Amniotic stem cell (primary cell): Measurements from ENCODE around the gene IL1RAPL1.
A peak's percentile ranks its signal among the peaks of the same experiment; 100 is the strongest.

ENCODE experiments used
- DNase-seq: peaks from one replicate; lab custom pipeline; 2025; lab: John Stamatoyannopoulos, UW

IL1RAPL1 gene

DNA sequence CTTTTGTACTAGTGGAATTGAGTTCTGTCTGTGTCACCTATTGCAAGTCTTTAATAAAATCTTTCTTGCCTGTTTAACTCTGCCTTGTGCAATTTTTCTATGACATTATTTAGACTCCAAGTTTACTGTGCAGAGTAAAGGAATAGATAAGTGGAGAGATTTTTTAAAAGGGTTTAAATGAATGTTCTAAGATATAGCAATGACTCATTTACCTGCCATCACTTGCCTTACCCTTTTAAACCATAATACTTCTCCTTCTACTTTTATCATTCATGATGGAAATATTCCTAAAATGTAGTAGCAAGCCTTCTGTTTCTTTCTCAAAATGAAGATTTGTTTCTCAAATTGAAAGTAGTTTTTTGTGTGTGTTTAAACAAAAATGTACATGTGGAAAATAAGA, 845.3 kb downstream of the IL1RAPL1 start:
- no peak for DNase-seq

DNA sequence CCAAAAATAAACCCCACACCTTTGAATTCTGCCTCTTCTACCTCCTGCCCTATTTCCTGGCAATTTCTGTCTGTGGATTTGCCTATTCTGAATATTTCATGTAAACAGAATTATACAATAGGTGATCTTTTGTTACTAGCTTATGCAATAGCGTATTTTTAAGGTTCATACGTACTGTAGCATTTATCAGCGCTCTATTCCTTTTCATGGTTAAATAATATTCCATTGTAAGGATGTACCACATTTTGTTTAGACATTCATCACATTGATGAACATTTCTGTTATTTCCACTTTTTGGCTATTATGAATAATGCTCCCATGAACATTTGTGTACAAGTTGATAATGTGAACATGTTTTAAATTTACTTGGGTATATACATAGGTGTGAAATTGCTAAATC, 847.7 kb downstream of the IL1RAPL1 start:
- DNase-seq: no peak

- no peak for DNase-seq
Observed at GRCh38 chrX:29435396-29435795, 848.1 kb downstream of the IL1RAPL1 start.

- DNase-seq: no peak
Observed at GRCh38 chrX:29447867-29448266, 860.6 kb downstream of the IL1RAPL1 start.

DNA sequence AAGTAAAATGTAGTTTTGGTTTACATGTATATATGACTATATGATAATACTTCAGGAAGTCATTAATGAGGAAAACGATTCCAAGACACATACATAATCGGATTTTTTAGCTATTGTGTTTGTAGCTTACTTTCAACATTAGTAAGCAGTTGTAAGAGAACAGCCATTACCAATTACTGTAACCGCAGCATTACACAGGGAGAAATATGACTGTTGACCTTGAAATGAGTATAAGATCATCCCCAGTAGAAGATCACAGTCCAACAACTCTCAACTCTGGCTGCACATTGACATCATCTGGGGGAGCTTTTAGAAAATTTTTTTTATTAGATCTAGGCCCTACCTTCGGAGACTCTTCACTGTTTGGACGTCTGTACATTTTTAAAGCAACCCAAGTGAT, 866.1 kb downstream of the IL1RAPL1 start:
- no peak for DNase-seq

GRCh38 chrX:29455702-29456101, 868.5 kb downstream of the IL1RAPL1 start:
- no peak for DNase-seq

- no peak for DNase-seq
Observed at GRCh38 chrX:29461039-29461438, 873.8 kb downstream of the IL1RAPL1 start.

DNA sequence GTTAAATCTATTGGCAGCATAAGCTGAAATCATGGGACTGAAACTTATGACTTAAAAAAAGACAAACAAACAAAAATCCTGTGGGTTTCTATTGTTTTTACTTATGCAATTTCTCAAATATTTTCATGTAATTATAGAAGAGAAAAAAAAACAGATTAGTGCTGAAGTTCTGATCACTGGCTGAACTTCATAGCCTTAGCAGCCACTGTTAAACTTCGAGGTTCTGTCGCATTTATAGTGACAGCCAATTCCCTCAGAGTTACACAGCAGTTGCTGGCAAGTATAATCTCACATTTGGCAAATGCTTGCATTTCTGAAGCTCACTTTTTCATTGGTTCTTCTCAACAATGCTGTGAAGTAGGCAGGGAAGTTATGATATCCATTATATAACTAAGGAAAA, 879.2 kb downstream of the IL1RAPL1 start:
- DNase-seq: no peak

- DNase-seq: no peak
Observed at GRCh38 chrX:29468911-29469494, 881.8 kb downstream of the IL1RAPL1 start.

GRCh38 chrX:29470030-29470429, 882.8 kb downstream of the IL1RAPL1 start:
- no peak for DNase-seq

DNA sequence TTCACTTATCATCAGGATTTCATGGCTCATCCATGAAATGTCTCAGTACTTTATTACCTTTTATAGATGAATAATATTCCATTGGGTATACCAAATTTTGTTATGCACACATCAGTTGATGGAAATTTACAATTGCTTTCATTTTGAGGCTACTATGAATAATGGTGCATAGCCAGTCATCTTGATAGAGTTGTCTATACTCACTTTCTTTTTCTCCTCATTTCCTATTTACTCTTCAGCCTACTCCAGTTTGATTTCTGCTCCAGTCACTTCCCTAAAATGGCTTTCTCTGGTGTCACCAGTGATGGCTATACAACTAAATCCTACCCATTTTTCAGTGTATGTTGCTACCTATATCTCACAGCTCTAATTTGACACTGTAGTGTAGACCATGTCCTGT, 884.6 kb downstream of the IL1RAPL1 start:
- DNase-seq: no peak

DNA sequence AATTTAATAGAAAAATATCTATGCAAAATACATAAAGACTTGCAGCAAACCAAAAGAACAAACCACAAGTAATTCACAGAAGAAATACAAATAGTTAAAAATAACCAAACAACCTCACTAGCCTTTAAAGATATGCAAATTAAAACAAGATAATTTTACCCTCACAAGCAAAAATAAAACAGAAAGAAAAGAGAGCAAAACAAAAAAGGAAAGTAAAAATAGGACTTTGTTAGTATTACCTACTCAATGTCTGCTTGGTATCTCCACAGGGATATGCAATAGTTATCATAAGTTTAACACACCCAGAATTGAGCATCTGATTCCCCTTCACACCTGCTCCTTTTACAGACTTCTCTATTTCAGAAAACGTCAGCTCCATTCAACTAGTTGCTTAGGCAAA, 890.6 kb downstream of the IL1RAPL1 start:
- no peak for DNase-seq

- DNase-seq: no peak
Observed at GRCh38 chrX:29478336-29479069, 891.3 kb downstream of the IL1RAPL1 start.

DNA sequence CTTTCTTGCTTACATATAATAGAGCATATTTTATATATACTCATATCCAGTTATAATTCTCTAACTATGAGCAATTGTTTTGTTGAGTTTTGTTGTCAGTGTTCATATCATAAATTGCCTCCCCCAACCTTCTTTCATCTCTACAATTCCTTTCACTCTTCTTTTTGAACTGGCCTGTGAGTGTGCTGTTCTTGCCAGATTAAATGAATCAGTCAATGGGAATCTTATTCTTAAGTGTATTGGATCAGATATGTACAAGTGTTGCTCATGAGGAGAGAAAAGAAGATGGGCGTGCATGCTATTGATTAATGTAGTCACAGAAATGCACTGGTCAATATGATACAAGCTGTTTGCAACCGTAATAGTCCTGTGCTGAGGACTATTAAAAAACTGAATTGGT, 900.0 kb downstream of the IL1RAPL1 start:
- no peak for DNase-seq

- no peak for DNase-seq
Observed at GRCh38 chrX:29487714-29488113, 900.5 kb downstream of the IL1RAPL1 start.

- no peak for DNase-seq
Observed at GRCh38 chrX:29488919-29489318, 901.7 kb downstream of the IL1RAPL1 start.

- no peak for DNase-seq
Observed at GRCh38 chrX:29490606-29491005, 903.4 kb downstream of the IL1RAPL1 start.

DNA sequence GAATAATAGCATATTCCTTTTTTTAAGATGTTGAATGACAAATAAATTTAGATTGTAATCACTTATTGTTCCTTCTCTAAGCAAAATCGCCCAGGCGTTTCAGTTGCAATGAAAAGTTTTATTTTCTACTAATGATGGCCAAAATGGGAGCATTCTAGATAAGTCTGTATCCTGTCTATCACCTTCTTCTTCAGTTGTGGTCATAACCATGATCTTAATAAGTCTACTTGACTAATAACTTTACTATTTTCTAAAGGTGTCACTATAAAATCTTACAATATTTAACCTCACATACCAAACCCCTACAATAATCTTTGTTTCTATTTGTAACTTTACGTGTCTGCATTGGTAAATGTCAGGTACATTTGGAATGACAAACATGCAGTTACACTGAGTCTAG, 904.4 kb downstream of the IL1RAPL1 start:
- no peak for DNase-seq

- no peak for DNase-seq
Observed at GRCh38 chrX:29496636-29497180, 909.5 kb downstream of the IL1RAPL1 start.

DNA sequence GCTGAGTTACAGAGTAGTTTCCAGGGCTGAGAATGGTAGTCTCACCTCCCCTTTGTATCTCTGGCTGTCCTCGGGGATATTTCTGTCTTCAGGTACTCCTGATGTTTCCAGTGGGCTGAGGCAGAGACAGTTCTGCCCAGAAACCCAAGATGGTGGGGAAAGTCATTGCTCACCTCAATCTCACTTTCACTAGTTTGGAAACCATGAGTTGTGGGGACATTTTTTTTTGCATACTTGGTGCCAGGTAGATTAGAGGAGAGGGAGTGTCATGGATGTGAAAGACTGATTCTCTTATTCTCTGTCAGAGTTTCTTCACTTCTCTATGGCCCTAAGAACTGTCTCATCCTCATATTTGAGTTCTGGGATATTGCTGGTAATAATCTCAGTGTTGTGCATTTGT, 919.5 kb downstream of the IL1RAPL1 start:
- no peak for DNase-seq

DNA sequence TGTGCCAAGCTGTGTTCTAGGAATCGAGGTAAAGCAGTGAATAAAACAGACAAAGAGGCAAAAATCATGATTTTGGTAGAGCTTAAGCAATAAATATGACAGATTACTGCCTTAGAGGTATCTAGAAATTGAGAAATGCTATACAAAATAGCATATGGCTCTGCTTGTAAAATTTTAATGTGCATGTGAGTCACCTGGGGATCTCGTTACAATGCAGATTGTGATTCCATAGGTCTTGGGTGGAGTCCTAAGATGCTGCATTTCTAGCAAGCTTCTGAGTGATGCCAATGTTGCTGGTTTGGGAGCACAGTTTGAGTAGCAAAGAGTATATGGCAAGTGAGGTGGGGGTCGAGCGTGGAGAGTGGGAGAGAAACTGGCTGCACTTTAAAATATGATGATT, 930.9 kb downstream of the IL1RAPL1 start:
- no peak for DNase-seq

DNA sequence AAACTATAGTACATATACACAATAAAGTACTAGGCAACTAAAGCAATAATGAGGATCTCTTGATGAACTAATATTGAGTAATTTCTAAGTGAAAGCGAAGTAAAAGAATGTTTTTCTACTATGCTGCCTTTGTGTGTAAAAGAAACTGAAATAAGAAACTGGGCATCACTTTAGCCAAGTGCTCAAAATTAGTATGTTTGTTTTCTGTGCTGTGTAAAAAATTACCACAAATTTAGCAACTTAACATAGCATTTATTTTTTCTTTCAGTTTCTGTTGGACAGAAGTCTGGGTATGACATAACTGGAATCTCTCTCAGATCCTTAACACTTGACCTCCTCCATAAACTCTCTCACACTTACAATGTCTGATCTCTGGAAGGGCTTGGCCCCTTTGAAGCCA, 941.0 kb downstream of the IL1RAPL1 start:
- DNase-seq: no peak

- peak; percentile 6 for DNase-seq
Observed at GRCh38 chrX:29530501-29530900, 943.3 kb downstream of the IL1RAPL1 start.

- no peak for DNase-seq
Observed at GRCh38 chrX:29531336-29531735, 944.1 kb downstream of the IL1RAPL1 start.
